ENCODE measurements around the gene CCNY.
"Not testable (repeated sequence)": the region's sequence is repeated elsewhere in the genome, so short reads cannot be mapped to it uniquely, and the experiment has no call there.

Gene CCNY

GRCh38 chr10:35388197-35388596 is 51.9 kb downstream of the CCNY start:
- DNase-seq: no peak

GRCh38 chr10:35388682-35389081 is 52.4 kb downstream of the CCNY start:
- DNase-seq: no peak

GRCh38 chr10:35390161-35390840 is 54.0 kb downstream of the CCNY start:
- DNase-seq: no peak

- DNase-seq: no peak
These were observed 54.5 kb downstream of the CCNY start for GRCh38 chr10:35390843-35391152.

- no peak for DNase-seq
These were observed 55.0 kb downstream of the CCNY start for GRCh38 chr10:35391153-35391953.

GRCh38 chr10:35391954-35392262 is 55.6 kb downstream of the CCNY start:
- no peak for DNase-seq

GRCh38 chr10:35392482-35393228 is 56.3 kb downstream of the CCNY start:
- no peak for DNase-seq

GRCh38 chr10:35394411-35394851 is 58.1 kb downstream of the CCNY start:
- DNase-seq: no peak

- no peak for DNase-seq
These were observed 58.6 kb downstream of the CCNY start for GRCh38 chr10:35394934-35395333.

- no peak for DNase-seq
These were observed 60.5 kb downstream of the CCNY start for GRCh38 chr10:35396560-35397434.

GRCh38 chr10:35397953-35398352 is 61.6 kb downstream of the CCNY start:
- DNase-seq: no peak

GRCh38 chr10:35398355-35398754 is 62.0 kb downstream of the CCNY start:
- DNase-seq: no peak

- no peak for DNase-seq
These were observed 62.6 kb downstream of the CCNY start for GRCh38 chr10:35398908-35399307.

- DNase-seq: no peak
These were observed 63.2 kb downstream of the CCNY start for GRCh38 chr10:35399414-35400009.

GRCh38 chr10:35400595-35401268 is 64.4 kb downstream of the CCNY start:
- DNase-seq: no peak

- not testable (repeated sequence) for DNase-seq
These were observed 67.2 kb downstream of the CCNY start for GRCh38 chr10:35403491-35403890.

GRCh38 chr10:35404077-35404476 is 67.8 kb downstream of the CCNY start:
- DNase-seq: not testable (repeated sequence)

GRCh38 chr10:35406003-35406630 is 69.8 kb downstream of the CCNY start:
- not testable (repeated sequence) for DNase-seq

GRCh38 chr10:35407696-35408095 is 71.4 kb downstream of the CCNY start:
- DNase-seq: not testable (repeated sequence)

- DNase-seq: no peak
These were observed 72.8 kb downstream of the CCNY start for GRCh38 chr10:35409094-35409582.

GRCh38 chr10:35409808-35410207 is 73.5 kb downstream of the CCNY start:
- no peak for DNase-seq

All from activated effector memory CD4-positive, alpha-beta T cell treated with Interleukin-2 at 50 U/mL for 16 hours (primary cell).